RWPE2 (cell line): Measurements from ENCODE around the gene TRAPPC10.
"Not testable (repeated sequence)": the region's sequence is repeated elsewhere in the genome, so short reads cannot be mapped to it uniquely, and the experiment has no call there.

Experiments
- ATAC-seq: fragments of 200-7000 bp; cut with Tn5 transposase; 3 replicates; pipeline ENCODE4 v1.9.1; 2021; ENCODE audit warnings: low read depth
- DNase-seq: peaks from one replicate; pipeline ENCODE4 v3.0.0-alpha.2; 2020; ENCODE audit warnings: low spot score
- H3K27ac ChIP-seq: fragments of 450-650 bp; 2 replicates; pipeline ENCODE4 v1.5.1; 2017; ENCODE audit warnings: mild to moderate bottlenecking; ENCODE audit not compliant: poor library complexity, severe bottlenecking
- H3K27me3 ChIP-seq: fragments of 250-450 bp; sonication (Bioruptor Pico); 2 replicates; pipeline ENCODE4 v1.5.1; 2021; ENCODE audit warnings: mild to moderate bottlenecking, moderate library complexity; ENCODE audit not compliant: insufficient read depth, poor library complexity, severe bottlenecking
- H3K36me3 ChIP-seq: fragments of 250-450 bp; sonication (Bioruptor Pico); 2 replicates; pipeline ENCODE4 v1.5.1; 2020; ENCODE audit warnings: low read depth, mild to moderate bottlenecking, moderate library complexity
- H3K4me1 ChIP-seq: fragments of 250-450 bp; sonication (Bioruptor Pico); 2 replicates; pipeline ENCODE4 v1.5.1; 2021; ENCODE audit warnings: mild to moderate bottlenecking, moderate library complexity; ENCODE audit not compliant: insufficient read depth, poor library complexity, severe bottlenecking
- H3K4me3 ChIP-seq: fragments of 250-450 bp; sonication (Bioruptor Pico); 2 replicates; pipeline ENCODE4 v1.5.1; 2021; ENCODE audit warnings: mild to moderate bottlenecking, moderate library complexity; ENCODE audit not compliant: severe bottlenecking
- H3K9me3 ChIP-seq: fragments of 250-450 bp; sonication (Bioruptor Pico); 2 replicates; pipeline ENCODE4 v1.5.1; 2021; ENCODE audit warnings: mild to moderate bottlenecking, moderate library complexity; ENCODE audit not compliant: severe bottlenecking
- CTCF ChIP-seq: fragments of 450-650 bp; IDR thresholded peaks from one replicate; pipeline ENCODE4 v1.5.1; 2017; ENCODE audit warnings: mild to moderate bottlenecking, moderate library complexity; ENCODE audit not compliant: poor library complexity, severe bottlenecking

The TRAPPC10 gene

GRCh38 chr21:44092211-44092610, 80.1 kb downstream of the TRAPPC10 start:
- Histone ChIP-seq H3K27me3 (no peaks in the 10 kb centered on the region), H3K4me3 (no peak overlapping the region), H3K36me3 (peaks cover 69% of the 10 kb centered on the region), H3K4me1 (no peaks in the 10 kb centered on the region), H3K27ac (no peak overlapping the region), H3K9me3 (no peaks in the 10 kb centered on the region)
- no peak for DNase-seq
- no peak for TF ChIP-seq CTCF
- ATAC-seq: no peak

GRCh38 chr21:44093761-44094160, 81.7 kb downstream of the TRAPPC10 start:
- DNase-seq (no peak), ATAC-seq (no peak)
- H3K4me3 ChIP-seq: no peak overlapping the region
- no peaks in the 10 kb centered on the region for H3K4me1 ChIP-seq
- no peak overlapping the region for H3K27ac ChIP-seq
- H3K36me3 ChIP-seq: peaks cover 57% of the 10 kb centered on the region
- no peak for TF ChIP-seq CTCF
- H3K27me3 ChIP-seq: no peaks in the 10 kb centered on the region
- no peaks in the 10 kb centered on the region for H3K9me3 ChIP-seq

GRCh38 chr21:44094832-44095231, 82.7 kb downstream of the TRAPPC10 start:
- Histone ChIP-seq H3K27ac (no peak overlapping the region), H3K9me3 (no peaks in the 10 kb centered on the region), H3K27me3 (no peaks in the 10 kb centered on the region), H3K36me3 (peaks cover 50% of the 10 kb centered on the region), H3K4me3 (no peak overlapping the region), H3K4me1 (no peaks in the 10 kb centered on the region)
- no peak for TF ChIP-seq CTCF
- DNase-seq (no peak), ATAC-seq (no peak)

GRCh38 chr21:44098507-44098906, 86.4 kb downstream of the TRAPPC10 start:
- not testable (repeated sequence) for H3K9me3 ChIP-seq, H3K4me3 ChIP-seq, H3K27ac ChIP-seq, ATAC-seq, H3K27me3 ChIP-seq, H3K4me1 ChIP-seq, DNase-seq
- H3K36me3 ChIP-seq: peaks cover 21% of the 10 kb centered on the region

- ATAC-seq, DNase-seq, H3K9me3 ChIP-seq, H3K27me3 ChIP-seq, H3K4me3 ChIP-seq, H3K27ac ChIP-seq, H3K4me1 ChIP-seq: not testable (repeated sequence)
- H3K36me3 ChIP-seq: peaks cover 17% of the 10 kb centered on the region
Measured at GRCh38 chr21:44098964-44099363, 86.9 kb downstream of the TRAPPC10 start.

- not testable (repeated sequence) for H3K4me1 ChIP-seq, H3K27me3 ChIP-seq, H3K4me3 ChIP-seq, H3K9me3 ChIP-seq, H3K27ac ChIP-seq, DNase-seq, H3K36me3 ChIP-seq
- peak; percentile 84 for ATAC-seq
Measured at GRCh38 chr21:44107026-44107501, 95.0 kb downstream of the TRAPPC10 start, which contains the start of gene PWP2. PWP2 (plus strand) TSS chr21:44107399; CDS start chr21:44107417, 18 bp downstream.

GRCh38 chr21:44107589-44107988, 95.5 kb downstream of the TRAPPC10 start:
- not testable (repeated sequence) for H3K27me3 ChIP-seq, H3K4me1 ChIP-seq, DNase-seq, H3K36me3 ChIP-seq, H3K27ac ChIP-seq, H3K4me3 ChIP-seq, H3K9me3 ChIP-seq
- ATAC-seq: peak; percentile 73

GRCh38 chr21:44113702-44114371, 101.7 kb downstream of the TRAPPC10 start:
- not testable (repeated sequence) for H3K27ac ChIP-seq, DNase-seq, H3K36me3 ChIP-seq, ATAC-seq, H3K4me1 ChIP-seq, H3K9me3 ChIP-seq, H3K4me3 ChIP-seq, H3K27me3 ChIP-seq

GRCh38 chr21:44122131-44122530, 110.0 kb downstream of the TRAPPC10 start:
- not testable (repeated sequence) for H3K9me3 ChIP-seq, H3K36me3 ChIP-seq, H3K4me3 ChIP-seq, H3K4me1 ChIP-seq, H3K27ac ChIP-seq, ATAC-seq, DNase-seq, H3K27me3 ChIP-seq
